ENCODE results near the gene ERC1. TPM values are rescaled to one million over a fixed set of nuclear protein-coding genes. Genes with fewer than 3 reads are reported as not detected.
A peak's percentile ranks its signal among the peaks of the same experiment; 100 is the strongest.

The ERC1 gene
- total and polyA plus RNA-seq, 2 donors (not counting 3 experiments of a cell fraction or from before 2014, with no cell fraction given): 11.7 to 66.1 TPM

DNA sequence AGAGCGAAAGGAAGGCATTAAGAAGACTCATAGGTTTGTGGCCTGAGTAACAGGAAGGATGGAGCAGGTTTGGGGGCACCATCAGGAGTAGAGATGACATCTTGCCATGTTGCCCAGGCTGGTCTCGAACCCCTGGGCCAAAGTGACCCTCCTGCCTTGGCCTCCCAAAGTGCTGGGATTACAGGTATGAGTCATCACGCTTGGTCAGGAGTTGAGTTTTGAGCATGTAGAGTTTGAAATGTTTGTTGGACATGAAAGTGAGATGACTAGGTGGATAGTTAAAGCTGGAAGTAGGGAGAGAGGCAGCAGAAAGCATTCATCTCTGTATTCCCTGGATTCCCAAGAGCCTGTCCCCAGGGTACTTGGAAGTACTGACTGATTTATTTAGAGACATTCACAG lies 112.6 kb downstream of the ERC1 start:
- DNase-seq (ENCODE audit: low read depth, low spot score) (no peak), FAIRE-seq (no peak)
- H3K9ac ChIP-seq (replicated peaks; ENCODE audit: extremely low read depth, insufficient read depth, low read length): no peak overlapping the region
- ChIA-PET CTCF (interaction anchor here (0.7 to 3.4 kb wide), 6 partner anchors 8 to 480 kb away, joined by 3 to 19 read pairs (median 7); no protein-coding TSS in a partner anchor), POLR2A (no interaction called here)
- peaks cover 3% of the 10 kb centered on the region for H4K20me1 ChIP-seq (replicated peaks; ENCODE audit: control insufficient read depth, extremely low read depth, insufficient read depth, low read length)
- dilution Hi-C loops (cut with MboI; ENCODE audit: extremely low pct_ligation_motif_present, low sequenced_read_pairs): loop anchor here (25.0 kb wide), 1 partner anchor 459 kb away; no protein-coding TSS in a partner anchor
- H3K9me3 ChIP-seq (replicated peaks; ENCODE audit: control insufficient read depth, insufficient read depth, low read length): no peaks in the 10 kb centered on the region
- no peak overlapping the region for H3K27ac ChIP-seq (ENCODE audit: insufficient read depth, low read depth, low read length)
- H3K4me2 ChIP-seq (ENCODE audit: insufficient read depth, low read length): no peak overlapping the region
- no peak overlapping the region for H2AFZ ChIP-seq (ENCODE audit: low read depth, low read length)
- intact Hi-C loops (cut with micrococcal nuclease): no loop called here
- H3K27me3 ChIP-seq (ENCODE audit: control insufficient read depth in 2 of 2, insufficient read depth in 2 of 2, low read length in 2 of 2): no peaks in the 10 kb centered on the region
- peaks cover 0 to 2% of the 10 kb centered on the region in 2 experiments for H3K36me3 ChIP-seq (ENCODE audit: control insufficient read depth in 2 of 2, extremely low read depth in 1 of 2, insufficient read depth in 2 of 2, low read length in 2 of 2)
- H3K79me2 ChIP-seq (ENCODE audit: control insufficient read depth, insufficient read depth, low read length): peaks cover 2% of the 10 kb centered on the region
- TF ChIP-seq FOS (IDR thresholded peaks at IDR 0.05; ENCODE audit: borderline replicate concordance, insufficient read depth, low read length): no peak
- peak; percentile 21 for TF ChIP-seq JUN (IDR thresholded peaks at IDR 0.05; ENCODE audit: borderline replicate concordance, insufficient read depth, insufficient read length, low read depth)
- no TSS peak for BruUV-seq (replicated peaks)
- H3K4me3 ChIP-seq (replicated peaks in 1 of 3; ENCODE audit: insufficient read depth in 1 of 3, low read depth in 1 of 3, low read length in 3 of 3): no peak overlapping the region
- H3K4me1 ChIP-seq (ENCODE audit: control insufficient read depth, extremely low read depth, insufficient read depth, low read length): no peaks in the 10 kb centered on the region
- H3K9me1 ChIP-seq (replicated peaks; ENCODE audit: control insufficient read depth, extremely low read depth, insufficient read depth, low read length): no peaks in the 10 kb centered on the region

- Histone ChIP-seq H3K27ac (ENCODE audit: insufficient read depth, low read depth, low read length) (no peak overlapping the region), H3K4me1 (ENCODE audit: control insufficient read depth, extremely low read depth, insufficient read depth, low read length) (no peaks in the 10 kb centered on the region), H3K9me3 (replicated peaks; ENCODE audit: control insufficient read depth, insufficient read depth, low read length) (no peaks in the 10 kb centered on the region), H3K79me2 (ENCODE audit: control insufficient read depth, insufficient read depth, low read length) (peaks cover 2% of the 10 kb centered on the region), H3K27me3 (ENCODE audit: control insufficient read depth in 2 of 2, insufficient read depth in 2 of 2, low read length in 2 of 2) (no peaks in the 10 kb centered on the region), H3K9ac (replicated peaks; ENCODE audit: extremely low read depth, insufficient read depth, low read length) (no peak overlapping the region), H2AFZ (ENCODE audit: low read depth, low read length) (no peak overlapping the region), H3K36me3 (ENCODE audit: control insufficient read depth in 2 of 2, extremely low read depth in 1 of 2, insufficient read depth in 2 of 2, low read length in 2 of 2) (peaks cover 0 to 2% of the 10 kb centered on the region in 2 experiments), H3K9me1 (replicated peaks; ENCODE audit: control insufficient read depth, extremely low read depth, insufficient read depth, low read length) (no peaks in the 10 kb centered on the region), H4K20me1 (replicated peaks; ENCODE audit: control insufficient read depth, extremely low read depth, insufficient read depth, low read length) (peaks cover 3% of the 10 kb centered on the region), H3K4me3 (replicated peaks in 1 of 3; ENCODE audit: insufficient read depth in 1 of 3, low read depth in 1 of 3, low read length in 3 of 3) (no peak overlapping the region), H3K4me2 (ENCODE audit: insufficient read depth, low read length) (no peak overlapping the region)
- no peak for DNase-seq (ENCODE audit: low read depth, low spot score)
- ChIA-PET CTCF (interaction anchor here (0.7 to 3.4 kb wide), 7 partner anchors 9 to 479 kb away, joined by 3 to 19 read pairs (median 4); no protein-coding TSS in a partner anchor), POLR2A (no interaction called here)
- intact Hi-C loops (cut with micrococcal nuclease): no loop called here
- dilution Hi-C loops (cut with MboI; ENCODE audit: extremely low pct_ligation_motif_present, low sequenced_read_pairs): loop anchor here (25.0 kb wide), 1 partner anchor 458 kb away; no protein-coding TSS in a partner anchor
- FAIRE-seq: no peak
- no TSS peak for BruUV-seq (replicated peaks)
- TF ChIP-seq, protein P1, sequence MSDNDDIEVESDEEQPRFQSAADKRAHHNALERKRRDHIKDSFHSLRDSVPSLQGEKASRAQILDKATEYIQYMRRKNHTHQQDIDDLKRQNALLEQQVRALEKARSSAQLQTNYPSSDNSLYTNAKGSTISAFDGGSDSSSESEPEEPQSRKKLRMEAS (IDR thresholded peaks at IDR 0.05; ENCODE audit: insufficient read depth, insufficient read length): no peak
- no peak for TF ChIP-seq GATA2 (IDR thresholded peaks at IDR 0.05; ENCODE audit: insufficient read depth, insufficient read length, low read depth, low read length)
- no peak for TF ChIP-seq JUN (IDR thresholded peaks at IDR 0.05; ENCODE audit: borderline replicate concordance, insufficient read depth, insufficient read length, low read depth)
- no peak for TF ChIP-seq POLR2AphosphoS5 (IDR thresholded peaks at IDR 0.05; ENCODE audit: insufficient read depth, low read depth, low read length)
- TF ChIP-seq, protein P2, sequence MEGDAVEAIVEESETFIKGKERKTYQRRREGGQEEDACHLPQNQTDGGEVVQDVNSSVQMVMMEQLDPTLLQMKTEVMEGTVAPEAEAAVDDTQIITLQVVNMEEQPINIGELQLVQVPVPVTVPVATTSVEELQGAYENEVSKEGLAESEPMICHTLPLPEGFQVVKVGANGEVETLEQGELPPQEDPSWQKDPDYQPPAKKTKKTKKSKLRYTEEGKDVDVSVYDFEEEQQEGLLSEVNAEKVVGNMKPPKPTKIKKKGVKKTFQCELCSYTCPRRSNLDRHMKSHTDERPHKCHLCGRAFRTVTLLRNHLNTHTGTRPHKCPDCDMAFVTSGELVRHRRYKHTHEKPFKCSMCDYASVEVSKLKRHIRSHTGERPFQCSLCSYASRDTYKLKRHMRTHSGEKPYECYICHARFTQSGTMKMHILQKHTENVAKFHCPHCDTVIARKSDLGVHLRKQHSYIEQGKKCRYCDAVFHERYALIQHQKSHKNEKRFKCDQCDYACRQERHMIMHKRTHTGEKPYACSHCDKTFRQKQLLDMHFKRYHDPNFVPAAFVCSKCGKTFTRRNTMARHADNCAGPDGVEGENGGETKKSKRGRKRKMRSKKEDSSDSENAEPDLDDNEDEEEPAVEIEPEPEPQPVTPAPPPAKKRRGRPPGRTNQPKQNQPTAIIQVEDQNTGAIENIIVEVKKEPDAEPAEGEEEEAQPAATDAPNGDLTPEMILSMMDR (IDR thresholded peaks at IDR 0.05; ENCODE audit: extremely low read depth in 1 of 2, insufficient read depth in 1 of 2, low read depth in 1 of 2, low read length in 2 of 2): no peak
Measured at GRCh38 chr12:1104088-1104800, 113.2 kb downstream of the ERC1 start.
